Measurements from ENCODE around the gene PLCXD1. TPM values are rescaled to one million over a fixed set of nuclear protein-coding genes. Genes with fewer than 3 reads are reported as not detected.
A peak's percentile ranks its signal among the peaks of the same experiment; 100 is the strongest.

PLCXD1 gene
- total and polyA plus RNA-seq, 5 donors: 2.1 to 9.0 (median 4.2) TPM

GRCh38 chrX:313546-313945 is 32.4 kb downstream of the PLCXD1 start:
- H3K27me3 ChIP-seq (ENCODE audit: control insufficient read depth, insufficient read depth): no peaks in the 10 kb centered on the region
- no peaks in the 10 kb centered on the region for H3K4me1 ChIP-seq (ENCODE audit: control insufficient read depth, insufficient read depth, low read length)
- intact Hi-C loops (cut with DNase I): no loop called here
- no peaks in the 10 kb centered on the region for H3K9me3 ChIP-seq (ENCODE audit: control insufficient read depth, low read length)
- DNase-seq (peak in 2 of 3 donors; percentile 18), ATAC-seq (no peak)
- H3K27ac ChIP-seq (ENCODE audit: low read length): no peak overlapping the region
- no peak overlapping the region for H3K4me3 ChIP-seq (ENCODE audit: low read length)
- WGBS: 96% methylated on average over 8 of the region's 8 CpGs

- ATAC-seq (no peak), DNase-seq (peak in 2 of 3 donors; percentile 45 to 61)
- Histone ChIP-seq H3K27ac (ENCODE audit: low read length) (no peak overlapping the region), H3K27me3 (ENCODE audit: control insufficient read depth, insufficient read depth) (no peaks in the 10 kb centered on the region), H3K9me3 (ENCODE audit: control insufficient read depth, low read length) (no peaks in the 10 kb centered on the region), H3K4me3 (ENCODE audit: low read length) (no peak overlapping the region), H3K4me1 (ENCODE audit: control insufficient read depth, insufficient read depth, low read length) (no peaks in the 10 kb centered on the region)
- WGBS: 97% methylated on average over 34 of the region's 34 CpGs
- intact Hi-C loops (cut with DNase I): no loop called here
Measured at GRCh38 chrX:314049-314448, 32.9 kb downstream of the PLCXD1 start.

GRCh38 chrX:314781-315595 is 33.8 kb downstream of the PLCXD1 start:
- no peak overlapping the region for H3K4me3 ChIP-seq (ENCODE audit: low read length)
- no peaks in the 10 kb centered on the region for H3K4me1 ChIP-seq (ENCODE audit: control insufficient read depth, insufficient read depth, low read length)
- no peak for ATAC-seq
- H3K27ac ChIP-seq (ENCODE audit: low read length): no peak overlapping the region
- no peaks in the 10 kb centered on the region for H3K27me3 ChIP-seq (ENCODE audit: control insufficient read depth, insufficient read depth)
- 89% methylated on average over 51 of the region's 51 CpGs for WGBS
- intact Hi-C loops (cut with DNase I): no loop called here
- H3K9me3 ChIP-seq (ENCODE audit: control insufficient read depth, low read length): no peaks in the 10 kb centered on the region
- DNase-seq: peak in 2 of 3 donors; percentile 62

- WGBS: 94% methylated on average over 50 of the region's 50 CpGs
- ATAC-seq: no peak
- peaks cover 3% of the 10 kb centered on the region for H3K4me1 ChIP-seq (ENCODE audit: control insufficient read depth, insufficient read depth, low read length)
Measured at GRCh38 chrX:316351-317325, 35.5 kb downstream of the PLCXD1 start.

GRCh38 chrX:317424-318067 is 36.4 kb downstream of the PLCXD1 start:
- intact Hi-C loops (cut with DNase I): no loop called here
- Histone ChIP-seq H3K9me3 (ENCODE audit: control insufficient read depth, low read length) (no peaks in the 10 kb centered on the region), H3K27ac (ENCODE audit: low read length) (peak overlapping the region; percentile 32), H3K4me3 (ENCODE audit: low read length) (peak overlapping the region; percentile 94), H3K27me3 (ENCODE audit: control insufficient read depth, insufficient read depth) (no peaks in the 10 kb centered on the region), H3K4me1 (ENCODE audit: control insufficient read depth, insufficient read depth, low read length) (peaks cover 3% of the 10 kb centered on the region)
- DNase-seq (no peak), ATAC-seq (peak in 1 of 2 donors; percentile 27)
- 49% methylated on average over 28 of the region's 28 CpGs for WGBS

More at GRCh38 chrX:316351-317325, 35.5 kb downstream of the PLCXD1 start:
- H3K9me3 ChIP-seq (ENCODE audit: control insufficient read depth, low read length): no peaks in the 10 kb centered on the region
- H3K27me3 ChIP-seq (ENCODE audit: control insufficient read depth, insufficient read depth): no peaks in the 10 kb centered on the region
- H3K4me3 ChIP-seq (ENCODE audit: low read length): no peak overlapping the region
- intact Hi-C loops (cut with DNase I): no loop called here
- no peak overlapping the region for H3K27ac ChIP-seq (ENCODE audit: low read length)
- DNase-seq: peak in 2 of 3 donors; percentile 68 to 69

- Histone ChIP-seq H3K27me3 (ENCODE audit: control insufficient read depth, insufficient read depth) (no peaks in the 10 kb centered on the region), H3K9me3 (ENCODE audit: control insufficient read depth, low read length) (no peaks in the 10 kb centered on the region), H3K4me3 (ENCODE audit: low read length) (peak overlapping the region; percentile 94), H3K27ac (ENCODE audit: low read length) (peak overlapping the region; percentile 94), H3K4me1 (ENCODE audit: control insufficient read depth, insufficient read depth, low read length) (peaks cover 3% of the 10 kb centered on the region)
- ATAC-seq: peak; percentile 81 to 86
- under 1% methylated on average over 61 of the region's 61 CpGs for WGBS
- intact Hi-C loops (cut with DNase I): no loop called here
- DNase-seq: peak; percentile 98 to 100 (median 99)
Measured at GRCh38 chrX:318068-318738, 37.0 kb downstream of the PLCXD1 start.

- H3K4me1 ChIP-seq (ENCODE audit: control insufficient read depth, insufficient read depth, low read length): peaks cover 3% of the 10 kb centered on the region
- intact Hi-C loops (cut with DNase I): no loop called here
- under 1% methylated on average over 97 of the region's 97 CpGs for WGBS
- ATAC-seq (peak; percentile 90 to 91), DNase-seq (peak; percentile 100)
- no peaks in the 10 kb centered on the region for H3K9me3 ChIP-seq (ENCODE audit: control insufficient read depth, low read length)
- peak within 1 kb of the TSS; percentile 94 for H3K4me3 ChIP-seq (ENCODE audit: low read length)
- peak within 1 kb of the TSS; percentile 94 for H3K27ac ChIP-seq (ENCODE audit: low read length)
- no peaks in the 10 kb centered on the region for H3K27me3 ChIP-seq (ENCODE audit: control insufficient read depth, insufficient read depth)
Measured at GRCh38 chrX:318739-319578, 37.8 kb downstream of the PLCXD1 start, which contains the start of gene GTPBP6. TSS of gene GTPBP6 (minus strand) at chrX:318796. CDS start at chrX:318787, 9 bp downstream.

- ATAC-seq (no peak), DNase-seq (peak in 2 of 3 donors; percentile 52 to 81)
- H3K4me1 ChIP-seq (ENCODE audit: control insufficient read depth, insufficient read depth, low read length): peaks cover 3% of the 10 kb centered on the region
- no peaks in the 10 kb centered on the region for H3K27me3 ChIP-seq (ENCODE audit: control insufficient read depth, insufficient read depth)
- no peaks in the 10 kb centered on the region for H3K9me3 ChIP-seq (ENCODE audit: control insufficient read depth, low read length)
- intact Hi-C loops (cut with DNase I): loop anchor here in 1 of 4 donors (10.0 kb wide), 1 partner anchor 65 kb away; the partner anchor contains the start of gene PPP2R3B
- WGBS: under 1% methylated on average over 41 of the region's 41 CpGs
- H3K4me3 ChIP-seq (ENCODE audit: low read length): peak overlapping the region; percentile 76
- H3K27ac ChIP-seq (ENCODE audit: low read length): no peak overlapping the region
Measured at GRCh38 chrX:319579-320125, 38.5 kb downstream of the PLCXD1 start.

GRCh38 chrX:320126-320783 is 39.1 kb downstream of the PLCXD1 start:
- Histone ChIP-seq H3K4me3 (ENCODE audit: low read length) (peak overlapping the region; percentile 76), H3K27me3 (ENCODE audit: control insufficient read depth, insufficient read depth) (no peaks in the 10 kb centered on the region), H3K9me3 (ENCODE audit: control insufficient read depth, low read length) (no peaks in the 10 kb centered on the region), H3K4me1 (ENCODE audit: control insufficient read depth, insufficient read depth, low read length) (peaks cover 3% of the 10 kb centered on the region), H3K27ac (ENCODE audit: low read length) (no peak overlapping the region)
- 5% methylated on average over 24 of the region's 24 CpGs for WGBS
- ATAC-seq (no peak), DNase-seq (peak; percentile 31 to 76 (median 74))
- intact Hi-C loops (cut with DNase I): loop anchor here in 1 of 4 donors (10.0 kb wide), 1 partner anchor 65 kb away; the partner anchor contains the start of gene PPP2R3B

Data from right cardiac atrium (tissue), 5 donors.